Activated CD4-positive, CD25-positive, alpha-beta regulatory T cell treated with anti-CD3 and anti-CD28 coated beads, Interleukin-2, amount 50 U/mL, for 16 hours (primary cell): Measurements from ENCODE around the gene PARVG.

Experiments
- DNase-seq: peaks from one replicate; pipeline ENCODE4 v3.0.0-alpha.2; 2020; ENCODE audit warnings: low read depth, low spot score

PARVG gene

GRCh38 chr22:44180706-44181032 is at the start of gene PARVG:
Gene PARVG, plus strand, starts transcription at chr22:44180925. Its CDS starts 2,405 bp downstream, at chr22:44183330.
- DNase-seq, result peak; percentile 29

- no peak for DNase-seq
Measured at GRCh38 chr22:44131412-44131811, 49.3 kb upstream of the PARVG start.

GRCh38 chr22:44131989-44132685 is 48.6 kb upstream of the PARVG start:
- DNase-seq, result no peak

GRCh38 chr22:44132724-44133123 is 48.0 kb upstream of the PARVG start:
- no peak for DNase-seq

- no peak for DNase-seq
Measured at GRCh38 chr22:44133161-44133560, 47.6 kb upstream of the PARVG start.

GRCh38 chr22:44133901-44134571 is 46.7 kb upstream of the PARVG start:
- DNase-seq, result no peak

GRCh38 chr22:44136112-44136511 is 44.6 kb upstream of the PARVG start:
- DNase-seq, result no peak

GRCh38 chr22:44136786-44137185 is 43.9 kb upstream of the PARVG start:
- DNase-seq, result no peak

- DNase-seq, result no peak
Measured at GRCh38 chr22:44137415-44137814, 43.3 kb upstream of the PARVG start.

- no peak for DNase-seq
Measured at GRCh38 chr22:44139773-44140172, 41.0 kb upstream of the PARVG start.

- no peak for DNase-seq
Measured at GRCh38 chr22:44142421-44143104, 38.2 kb upstream of the PARVG start.

- DNase-seq, result no peak
Measured at GRCh38 chr22:44143105-44143474, 37.6 kb upstream of the PARVG start.

GRCh38 chr22:44143579-44143978 is 37.1 kb upstream of the PARVG start:
- DNase-seq, result no peak

GRCh38 chr22:44144046-44144569 is 36.6 kb upstream of the PARVG start:
- DNase-seq, result no peak

GRCh38 chr22:44145544-44145943 is 35.2 kb upstream of the PARVG start:
- DNase-seq, result no peak

- no peak for DNase-seq
Measured at GRCh38 chr22:44146088-44146861, 34.5 kb upstream of the PARVG start.

GRCh38 chr22:44147008-44147645 is 33.6 kb upstream of the PARVG start:
- DNase-seq, result no peak

GRCh38 chr22:44147821-44148574 is 32.7 kb upstream of the PARVG start:
- no peak for DNase-seq

- DNase-seq, result no peak
Measured at GRCh38 chr22:44151676-44152075, 29.0 kb upstream of the PARVG start.

- DNase-seq, result no peak
Measured at GRCh38 chr22:44153710-44154109, 27.0 kb upstream of the PARVG start.
